ENCODE measurements around the gene HOPX. TPM values are rescaled to one million over a fixed set of nuclear protein-coding genes. Genes with fewer than 3 reads are reported as not detected.

The HOPX gene
- total and polyA plus RNA-seq, 2 experiments from 2014 or later: not detected

DNA sequence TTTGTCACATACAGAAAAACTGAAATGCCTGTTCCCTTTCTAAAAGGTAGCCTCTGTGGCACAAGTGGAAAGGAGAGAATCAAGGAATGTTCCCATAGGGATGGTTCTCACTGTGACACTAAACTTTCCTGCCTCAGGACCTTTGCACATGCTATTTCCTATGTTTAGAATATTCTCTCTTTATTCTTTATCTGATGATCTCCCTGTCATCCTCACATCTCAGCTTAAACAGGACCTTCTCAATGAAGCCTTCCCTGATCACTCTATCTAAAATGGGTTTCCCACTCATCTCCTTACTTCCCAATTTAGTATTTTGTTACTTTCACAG lies 32.3 kb downstream of the HOPX start:
- H3K4me2 ChIP-seq: no peak overlapping the region
- Mint-ChIP-seq H3K4me1 (0 out of 3 replicates have a peak, but pooled peaks cover 3% of the 10 kb centered on the region), H3K9me3 (peaks cover 8% of the 10 kb centered on the region; the same call in 2 of the 3 replicates), H3K27me3 (ENCODE audit: insufficient read depth, low read depth, poor library complexity) (peaks cover 9% of the 10 kb centered on the region), H3K36me3 (ENCODE audit: low read depth) (no peaks in the 10 kb centered on the region), H3K4me3 (no peak overlapping the region), H3K27ac (no peak overlapping the region)
- no peak overlapping the region for H3K27ac ChIP-seq (ENCODE audit: low read depth)
- no peaks in the 10 kb centered on the region; the same call in 1 of the 2 replicates for H3K9me2 ChIP-seq (ENCODE audit: insufficient read depth)
- no peak for TF ChIP-seq STAT1 (IDR thresholded peaks at IDR 0.05; ENCODE audit: unreplicated experiment)
- no peak for TF ChIP-seq ETS1 (IDR thresholded peaks at IDR 0.05)
- TF ChIP-seq, protein P1, sequence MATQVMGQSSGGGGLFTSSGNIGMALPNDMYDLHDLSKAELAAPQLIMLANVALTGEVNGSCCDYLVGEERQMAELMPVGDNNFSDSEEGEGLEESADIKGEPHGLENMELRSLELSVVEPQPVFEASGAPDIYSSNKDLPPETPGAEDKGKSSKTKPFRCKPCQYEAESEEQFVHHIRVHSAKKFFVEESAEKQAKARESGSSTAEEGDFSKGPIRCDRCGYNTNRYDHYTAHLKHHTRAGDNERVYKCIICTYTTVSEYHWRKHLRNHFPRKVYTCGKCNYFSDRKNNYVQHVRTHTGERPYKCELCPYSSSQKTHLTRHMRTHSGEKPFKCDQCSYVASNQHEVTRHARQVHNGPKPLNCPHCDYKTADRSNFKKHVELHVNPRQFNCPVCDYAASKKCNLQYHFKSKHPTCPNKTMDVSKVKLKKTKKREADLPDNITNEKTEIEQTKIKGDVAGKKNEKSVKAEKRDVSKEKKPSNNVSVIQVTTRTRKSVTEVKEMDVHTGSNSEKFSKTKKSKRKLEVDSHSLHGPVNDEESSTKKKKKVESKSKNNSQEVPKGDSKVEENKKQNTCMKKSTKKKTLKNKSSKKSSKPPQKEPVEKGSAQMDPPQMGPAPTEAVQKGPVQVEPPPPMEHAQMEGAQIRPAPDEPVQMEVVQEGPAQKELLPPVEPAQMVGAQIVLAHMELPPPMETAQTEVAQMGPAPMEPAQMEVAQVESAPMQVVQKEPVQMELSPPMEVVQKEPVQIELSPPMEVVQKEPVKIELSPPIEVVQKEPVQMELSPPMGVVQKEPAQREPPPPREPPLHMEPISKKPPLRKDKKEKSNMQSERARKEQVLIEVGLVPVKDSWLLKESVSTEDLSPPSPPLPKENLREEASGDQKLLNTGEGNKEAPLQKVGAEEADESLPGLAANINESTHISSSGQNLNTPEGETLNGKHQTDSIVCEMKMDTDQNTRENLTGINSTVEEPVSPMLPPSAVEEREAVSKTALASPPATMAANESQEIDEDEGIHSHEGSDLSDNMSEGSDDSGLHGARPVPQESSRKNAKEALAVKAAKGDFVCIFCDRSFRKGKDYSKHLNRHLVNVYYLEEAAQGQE (IDR thresholded peaks at IDR 0.05; ENCODE audit: unreplicated experiment): no peak
- TF ChIP-seq, protein P2, sequence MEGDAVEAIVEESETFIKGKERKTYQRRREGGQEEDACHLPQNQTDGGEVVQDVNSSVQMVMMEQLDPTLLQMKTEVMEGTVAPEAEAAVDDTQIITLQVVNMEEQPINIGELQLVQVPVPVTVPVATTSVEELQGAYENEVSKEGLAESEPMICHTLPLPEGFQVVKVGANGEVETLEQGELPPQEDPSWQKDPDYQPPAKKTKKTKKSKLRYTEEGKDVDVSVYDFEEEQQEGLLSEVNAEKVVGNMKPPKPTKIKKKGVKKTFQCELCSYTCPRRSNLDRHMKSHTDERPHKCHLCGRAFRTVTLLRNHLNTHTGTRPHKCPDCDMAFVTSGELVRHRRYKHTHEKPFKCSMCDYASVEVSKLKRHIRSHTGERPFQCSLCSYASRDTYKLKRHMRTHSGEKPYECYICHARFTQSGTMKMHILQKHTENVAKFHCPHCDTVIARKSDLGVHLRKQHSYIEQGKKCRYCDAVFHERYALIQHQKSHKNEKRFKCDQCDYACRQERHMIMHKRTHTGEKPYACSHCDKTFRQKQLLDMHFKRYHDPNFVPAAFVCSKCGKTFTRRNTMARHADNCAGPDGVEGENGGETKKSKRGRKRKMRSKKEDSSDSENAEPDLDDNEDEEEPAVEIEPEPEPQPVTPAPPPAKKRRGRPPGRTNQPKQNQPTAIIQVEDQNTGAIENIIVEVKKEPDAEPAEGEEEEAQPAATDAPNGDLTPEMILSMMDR (conservative IDR thresholded peaks at IDR 0.05; ENCODE audit: low read depth in 2 of 2): no peak
- no peak for TF ChIP-seq JUNB (IDR thresholded peaks at IDR 0.05; ENCODE audit: unreplicated experiment)
- no peak for TF ChIP-seq EZH2 (IDR thresholded peaks at IDR 0.05; ENCODE audit: low read depth, unreplicated experiment)
- TF ChIP-seq ZNF462 (CRISPR knock-in tag; IDR thresholded peaks at IDR 0.05): no peak
- no peak for TF ChIP-seq EZH2phosphoT487 (IDR thresholded peaks at IDR 0.05; ENCODE audit: unreplicated experiment)
- no peak for TF ChIP-seq ZNF114 (CRISPR knock-in tag; IDR thresholded peaks at IDR 0.05)
- TF ChIP-seq NANOG (IDR thresholded peaks at IDR 0.05; ENCODE audit: borderline replicate concordance): no peak
- TF ChIP-seq ZNF331 (CRISPR knock-in tag; IDR thresholded peaks at IDR 0.05; ENCODE audit: low read depth): no peak
- TF ChIP-seq CREB1 (CRISPR knock-in tag; IDR thresholded peaks at IDR 0.05; ENCODE audit: low read depth): no peak
- no peak for TF ChIP-seq POLR2AphosphoS5 (IDR thresholded peaks at IDR 0.05; ENCODE audit: low read depth)
- H3K36me3 ChIP-seq (ENCODE audit: insufficient read depth): no peaks in the 10 kb centered on the region
- peaks cover 30% of the 10 kb centered on the region for H3K27me3 ChIP-seq (ENCODE audit: insufficient read depth)
- H3K4me3 ChIP-seq: no peak overlapping the region
- no peaks in the 10 kb centered on the region for H3K4me1 ChIP-seq (ENCODE audit: insufficient read depth)
- peaks cover 1% of the 10 kb centered on the region; the same call in 1 of the 2 replicates for H4K20me1 ChIP-seq (replicated peaks; ENCODE audit: insufficient read depth)
- no peaks in the 10 kb centered on the region for H3F3A ChIP-seq (replicated peaks; ENCODE audit: low read depth)
- H3K79me2 ChIP-seq (replicated peaks; ENCODE audit: insufficient read depth): no peaks in the 10 kb centered on the region
- no peak for ATAC-seq
- DNase-seq (ENCODE audit: low spot score): no peak
- H2AFZ ChIP-seq: no peak overlapping the region
